HepG2 (cell line): ENCODE measurements around the gene SEMA5B. TPM values are rescaled to one million over a fixed set of nuclear protein-coding genes. Genes with fewer than 3 reads are reported as not detected.

Experiments
- ATAC-seq: fragments of 200-7000 bp; cut with Tn5 transposase; 3 replicates; pipeline ENCODE4 v1.9.1; 2020; ENCODE audit warnings: mild to moderate bottlenecking, moderate library complexity
- BruUV-seq: library from RNA; stranded (reverse); fragments of 400-500 nt; replicated peaks from 2 replicates; lab custom pipeline; 2021; lab: Mats Ljungman, UMichigan
- CTCF ChIA-PET: fragments of 300-600 bp; formaldehyde crosslinking; extraction: SDS; loops from one replicate; lab custom pipeline; 2021; ENCODE audit warnings: low total read pairs, inconsistent platforms, low intra/inter-chr PET ratio; lab: Yijun Ruan, JAX
- POLR2A ChIA-PET: fragments of 350-600 bp; sonication (Branson Sonifier 250); formaldehyde crosslinking; loops from one replicate; lab custom pipeline; 2020; ENCODE audit warnings: antibody characterized with exemption, inconsistent platforms; lab: Yijun Ruan, JAX
- DNase-seq: peaks from one replicate; pipeline ENCODE4 v3.0.0-alpha.2; 2015; ENCODE audit warnings: low spot score
- FAIRE-seq: peaks from 3 replicates; lab custom pipeline; 2011; peaks lifted over from hg19 to GRCh38; lab: Jason Lieb, UNC
- H2AFZ ChIP-seq: one replicate; pipeline ENCODE4 v1.6.1; 2011; ENCODE audit warnings: low read length, inconsistent platforms
- H3K27ac ChIP-seq: fragments of 300-600 bp; 3 replicates; pipeline ENCODE4 v1.8.0; 2011; ENCODE audit warnings: mixed run types, mild to moderate bottlenecking, mixed read lengths, low read length, inconsistent platforms; ENCODE audit not compliant: insufficient read depth; ENCODE audit errors: extremely low read length
- H3K27me3 ChIP-seq, 2 experiments: fragments of 200-600 bp in 1 of 2; 2 replicates in 1 of 2; 3 replicates in 1 of 2; pipeline versions ENCODE4 v1.6.0 to v1.8.0; 2011; ENCODE audit warnings: low read length in 2 of 2, mild to moderate bottlenecking in 2 of 2, moderate library complexity in 2 of 2, inconsistent platforms in 1 of 2; ENCODE audit not compliant: insufficient read depth in 2 of 2, control insufficient read depth in 1 of 2
- H3K36me3 ChIP-seq, 2 experiments: fragments of 200-600 bp in 1 of 2; replicated peaks in 1 of 2; 2 replicates in 1 of 2; 3 replicates in 1 of 2; pipeline versions ENCODE4 v1.5.1 to v1.8.0; 2011; ENCODE audit warnings: low read length in 2 of 2, inconsistent platforms in 1 of 2; ENCODE audit not compliant: insufficient read depth in 2 of 2, control insufficient read depth in 1 of 2
- H3K4me1 ChIP-seq: 2 replicates; pipeline ENCODE4 v1.5.1; 2012; ENCODE audit warnings: low read length, inconsistent platforms; ENCODE audit not compliant: insufficient read depth
- H3K4me2 ChIP-seq: 2 replicates; pipeline ENCODE4 v1.6.0; 2011; ENCODE audit warnings: low read depth, low read length, inconsistent platforms
- H3K4me3 ChIP-seq, 3 experiments: fragments of 200-600 bp in 1 of 3; sonication (generic), shearing (Covaris generic) in 1 of 3; replicated peaks in 1 of 3; 2 replicates each; pipeline ENCODE4 v1.5.1; 2011 to 2016; ENCODE audit warnings: low read length in 3 of 3, inconsistent platforms in 2 of 3, low read depth in 2 of 3, mild to moderate bottlenecking in 2 of 3, control low read depth in 1 of 3, mixed read lengths in 1 of 3; ENCODE audit not compliant: insufficient read depth in 1 of 3
- H3K79me2 ChIP-seq: one replicate; pipeline ENCODE4 v1.6.1; 2011; ENCODE audit warnings: low read length, inconsistent platforms; ENCODE audit not compliant: insufficient read depth
- H3K9ac ChIP-seq: 2 replicates; pipeline ENCODE4 v1.6.0; 2011; ENCODE audit warnings: mild to moderate bottlenecking, low read depth, low read length, inconsistent platforms; ENCODE audit not compliant: insufficient read depth
- H3K9me3 ChIP-seq: 2 replicates; pipeline ENCODE4 v1.5.1; 2012; ENCODE audit warnings: mild to moderate bottlenecking, low read length
- H4K20me1 ChIP-seq: 2 replicates; pipeline ENCODE4 v1.6.0; 2011; ENCODE audit warnings: inconsistent platforms, mild to moderate bottlenecking, low read length, moderate library complexity; ENCODE audit not compliant: insufficient read depth
- FOXA3 ChIP-seq: IDR thresholded peaks from 2 replicates; pipeline ENCODE4 v1.6.1; 2016; ENCODE audit warnings: missing genetic modification reagents, missing compliant biosample characterization
- PTBP1 ChIP-seq: fragments of 200-400 bp; formaldehyde crosslinking; IDR thresholded peaks from 2 replicates; pipeline ENCODE4 v1.6.1; 2018; ENCODE audit warnings: low read length, low read depth; ENCODE audit not compliant: poor library complexity, severe bottlenecking
- SATB2 ChIP-seq: sonication (generic); formaldehyde crosslinking; IDR thresholded peaks from 2 replicates; pipeline ENCODE4 v1.5.0; 2020; ENCODE audit warnings: missing genetic modification reagents
- SIN3A ChIP-seq: IDR thresholded peaks from 2 replicates; pipeline ENCODE4 v1.6.1; 2011; ENCODE audit warnings: low read depth, mild to moderate bottlenecking, control low read depth, low read length, borderline replicate concordance
- SP5 ChIP-seq: IDR thresholded peaks from 2 replicates; pipeline ENCODE4 v1.6.1; 2016; ENCODE audit warnings: low read depth, borderline replicate concordance
- ZNF33A ChIP-seq: sonication (generic); formaldehyde crosslinking; IDR thresholded peaks from 2 replicates; pipeline ENCODE4 v1.5.1; 2020; ENCODE audit warnings: missing genetic modification reagents, mild to moderate bottlenecking, moderate library complexity, borderline replicate concordance
- ZNF501 ChIP-seq: sonication (generic); formaldehyde crosslinking; IDR thresholded peaks from 2 replicates; pipeline ENCODE4 v1.5.1; 2020; ENCODE audit warnings: mild to moderate bottlenecking, moderate library complexity, missing genetic modification reagents
- ZNF614 ChIP-seq: IDR thresholded peaks from 2 replicates; pipeline ENCODE4 v1.6.1; 2018; ENCODE audit warnings: missing biosample characterization, missing genetic modification reagents, inconsistent platforms, borderline replicate concordance
- WGBS: methylation state at CpG from one replicate; pipeline ENCODE4 v1.1.6; 2017; ENCODE audit warnings: low lambda C conversion rate; 5-methylcytosine and 5-hydroxymethylcytosine counted together
- in situ Hi-C: cut with HindIII; loops from 2 replicates; pipeline ENCODE4 v1.10.0; 2017; ENCODE audit warnings: low pct_unique_long_range_greater_than_20kb; ENCODE audit not compliant: extremely low pct_ligation_motif_present
- intact Hi-C: fragments of 100-400 bp; cut with micrococcal nuclease; formaldehyde crosslinking; loops from one replicate; pipeline ENCODE4 v1.10.0; 2022; ENCODE audit not compliant: unreplicated experiment
- polyA plus RNA-seq, 8 experiments: library from polyadenylated mRNA; depleted of rRNA in 3 of 8; stranded (reverse) in 7 of 8; unstranded in 1 of 8; fragments of >200 nt; fragmentation: Illumina TruSeq in 4 of 8; extraction: Trizol in 4 of 8; gene quantifications; 2 replicates each; pipeline versions ENCODE4 v1.2.1 to v1.2.3, GENCODE V29; 2011 to 2016; ENCODE audit warnings: low read depth in 4 of 8, missing spikeins in 1 of 8, mixed read lengths in 1 of 8; ENCODE audit not compliant: insufficient read depth in 1 of 8
- total RNA-seq, 5 experiments: library from RNA; depleted of rRNA; stranded (reverse); fragments of >200 nt; fragmentation: Illumina TruSeq; extraction: Trizol; gene quantifications; 2 replicates each; pipeline ENCODE4 v1.2.3, GENCODE V29; 2016; ENCODE audit warnings: low read depth in 1 of 5
- TF ChIP-seq, protein P1 (sequence below): sonication (generic); formaldehyde crosslinking; IDR thresholded peaks from 2 replicates; pipeline ENCODE4; 2020; ENCODE audit warnings: missing genetic modification reagents, mild to moderate bottlenecking, borderline replicate concordance
- TF ChIP-seq, protein P2 (sequence below): sonication (generic); formaldehyde crosslinking; IDR thresholded peaks from 2 replicates; pipeline ENCODE4 v1.4.0; 2020; ENCODE audit warnings: missing genetic modification reagents, mild to moderate bottlenecking, borderline replicate concordance
- TF ChIP-seq, protein P3 (sequence below): sonication (generic); formaldehyde crosslinking; IDR thresholded peaks from 2 replicates; pipeline ENCODE4 v1.5.0; 2020; ENCODE audit warnings: missing genetic modification reagents
- TF ChIP-seq, protein P4 (sequence below): sonication (generic); formaldehyde crosslinking; IDR thresholded peaks from 2 replicates; pipeline ENCODE4 v1.5.0; 2020; ENCODE audit warnings: missing genetic modification reagents

The SEMA5B gene
- total and polyA plus RNA-seq, 2 of the 13 experiments (the other 11 are each of a cell fraction or from before 2014, with no cell fraction given), result not detected

DNA sequence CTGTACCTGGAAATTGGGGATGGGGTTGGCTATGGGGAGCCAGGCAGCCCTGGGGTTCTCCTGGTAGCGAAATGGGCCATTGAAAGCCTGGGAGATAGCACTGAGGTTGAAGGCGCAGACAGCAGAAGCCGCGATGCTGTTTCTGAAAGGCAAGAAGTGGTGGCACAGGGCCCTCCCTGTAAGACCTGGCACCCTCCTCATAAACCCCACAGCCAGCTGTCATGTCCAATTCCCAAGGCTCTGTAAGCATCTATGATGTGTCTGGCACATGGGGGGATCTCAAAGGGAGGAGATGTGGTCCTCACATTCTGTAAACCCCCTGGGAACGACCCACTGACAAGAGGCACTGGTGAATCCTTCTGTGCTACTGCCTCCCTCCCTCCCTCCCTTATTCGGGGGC lies 104.0 kb downstream of the SEMA5B start:
- FAIRE-seq (no peak), ATAC-seq (no peak), DNase-seq (no peak)
- Histone ChIP-seq H3K36me3 (no peaks in the 10 kb centered on the region), H3K9ac (no peak overlapping the region), H4K20me1 (no peaks in the 10 kb centered on the region), H3K9me3 (no peaks in the 10 kb centered on the region), H3K27me3 (peaks cover 8 to 43% of the 10 kb centered on the region in 2 experiments; a peak in 4 of 5 replicates), H3K4me1 (no peaks in the 10 kb centered on the region; the same call in none of the 2 replicates), H2AFZ (no peak overlapping the region), H3K27ac (no peak overlapping the region), H3K79me2 (no peaks in the 10 kb centered on the region), H3K4me3 (no peak overlapping the region), H3K4me2 (no peak overlapping the region)
- ChIA-PET POLR2A (no interaction called here), CTCF (no interaction called here)
- 25% methylated on average over 4 of the region's 6 CpGs for WGBS
- TF ChIP-seq ZNF501, result no peak
- TF ChIP-seq, protein P1, sequence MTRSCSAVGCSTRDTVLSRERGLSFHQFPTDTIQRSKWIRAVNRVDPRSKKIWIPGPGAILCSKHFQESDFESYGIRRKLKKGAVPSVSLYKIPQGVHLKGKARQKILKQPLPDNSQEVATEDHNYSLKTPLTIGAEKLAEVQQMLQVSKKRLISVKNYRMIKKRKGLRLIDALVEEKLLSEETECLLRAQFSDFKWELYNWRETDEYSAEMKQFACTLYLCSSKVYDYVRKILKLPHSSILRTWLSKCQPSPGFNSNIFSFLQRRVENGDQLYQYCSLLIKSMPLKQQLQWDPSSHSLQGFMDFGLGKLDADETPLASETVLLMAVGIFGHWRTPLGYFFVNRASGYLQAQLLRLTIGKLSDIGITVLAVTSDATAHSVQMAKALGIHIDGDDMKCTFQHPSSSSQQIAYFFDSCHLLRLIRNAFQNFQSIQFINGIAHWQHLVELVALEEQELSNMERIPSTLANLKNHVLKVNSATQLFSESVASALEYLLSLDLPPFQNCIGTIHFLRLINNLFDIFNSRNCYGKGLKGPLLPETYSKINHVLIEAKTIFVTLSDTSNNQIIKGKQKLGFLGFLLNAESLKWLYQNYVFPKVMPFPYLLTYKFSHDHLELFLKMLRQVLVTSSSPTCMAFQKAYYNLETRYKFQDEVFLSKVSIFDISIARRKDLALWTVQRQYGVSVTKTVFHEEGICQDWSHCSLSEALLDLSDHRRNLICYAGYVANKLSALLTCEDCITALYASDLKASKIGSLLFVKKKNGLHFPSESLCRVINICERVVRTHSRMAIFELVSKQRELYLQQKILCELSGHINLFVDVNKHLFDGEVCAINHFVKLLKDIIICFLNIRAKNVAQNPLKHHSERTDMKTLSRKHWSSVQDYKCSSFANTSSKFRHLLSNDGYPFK (CRISPR knock-in tag), result no peak
- no peak for TF ChIP-seq PTBP1
- TF ChIP-seq, protein P2, sequence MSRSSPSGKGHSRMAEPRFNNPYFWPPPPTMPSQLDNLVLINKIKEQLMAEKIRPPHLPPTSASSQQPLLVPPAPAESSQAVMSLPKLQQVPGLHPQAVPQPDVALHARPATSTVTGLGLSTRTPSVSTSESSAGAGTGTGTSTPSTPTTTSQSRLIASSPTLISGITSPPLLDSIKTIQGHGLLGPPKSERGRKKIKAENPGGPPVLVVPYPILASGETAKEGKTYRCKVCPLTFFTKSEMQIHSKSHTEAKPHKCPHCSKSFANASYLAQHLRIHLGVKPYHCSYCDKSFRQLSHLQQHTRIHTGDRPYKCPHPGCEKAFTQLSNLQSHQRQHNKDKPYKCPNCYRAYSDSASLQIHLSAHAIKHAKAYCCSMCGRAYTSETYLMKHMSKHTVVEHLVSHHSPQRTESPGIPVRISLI, result no peak
- no peak for TF ChIP-seq SATB2 (CRISPR knock-in tag)
- TF ChIP-seq, protein P3, sequence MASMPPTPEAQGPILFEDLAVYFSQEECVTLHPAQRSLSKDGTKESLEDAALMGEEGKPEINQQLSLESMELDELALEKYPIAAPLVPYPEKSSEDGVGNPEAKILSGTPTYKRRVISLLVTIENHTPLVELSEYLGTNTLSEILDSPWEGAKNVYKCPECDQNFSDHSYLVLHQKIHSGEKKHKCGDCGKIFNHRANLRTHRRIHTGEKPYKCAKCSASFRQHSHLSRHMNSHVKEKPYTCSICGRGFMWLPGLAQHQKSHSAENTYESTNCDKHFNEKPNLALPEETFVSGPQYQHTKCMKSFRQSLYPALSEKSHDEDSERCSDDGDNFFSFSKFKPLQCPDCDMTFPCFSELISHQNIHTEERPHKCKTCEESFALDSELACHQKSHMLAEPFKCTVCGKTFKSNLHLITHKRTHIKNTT, result no peak
- TF ChIP-seq SP5 (CRISPR knock-in tag), result no peak
- TF ChIP-seq ZNF33A (CRISPR knock-in tag), result no peak
- TF ChIP-seq, protein P4, sequence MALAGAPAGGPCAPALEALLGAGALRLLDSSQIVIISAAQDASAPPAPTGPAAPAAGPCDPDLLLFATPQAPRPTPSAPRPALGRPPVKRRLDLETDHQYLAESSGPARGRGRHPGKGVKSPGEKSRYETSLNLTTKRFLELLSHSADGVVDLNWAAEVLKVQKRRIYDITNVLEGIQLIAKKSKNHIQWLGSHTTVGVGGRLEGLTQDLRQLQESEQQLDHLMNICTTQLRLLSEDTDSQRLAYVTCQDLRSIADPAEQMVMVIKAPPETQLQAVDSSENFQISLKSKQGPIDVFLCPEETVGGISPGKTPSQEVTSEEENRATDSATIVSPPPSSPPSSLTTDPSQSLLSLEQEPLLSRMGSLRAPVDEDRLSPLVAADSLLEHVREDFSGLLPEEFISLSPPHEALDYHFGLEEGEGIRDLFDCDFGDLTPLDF (CRISPR knock-in tag), result no peak
- no peak for TF ChIP-seq FOXA3 (CRISPR knock-in tag)
- TF ChIP-seq ZNF614 (CRISPR knock-in tag), result no peak
- no peak for TF ChIP-seq SIN3A
- intact Hi-C loops, result no loop called here
- no TSS peak for BruUV-seq
- in situ Hi-C loops, result no loop called here
